GM23338 (cell line): ENCODE measurements around the gene NCKAP1. TPM values are rescaled to one million over a fixed set of nuclear protein-coding genes. Genes with fewer than 3 reads are reported as not detected.

Source experiments
- CREB1 ChIP-seq: fragments of 250-450 bp; sonication (Bioruptor Pico); IDR thresholded peaks from 2 replicates; pipeline ENCODE4 v1.5.0; 2020; ENCODE audit warnings: low read depth, mild to moderate bottlenecking, moderate library complexity
- EZH2 ChIP-seq: fragments of 200-600 bp; sonication (generic); IDR thresholded peaks from one replicate; pipeline ENCODE4 v1.8.0; 2017; ENCODE audit warnings: antibody characterized with exemption, mild to moderate bottlenecking, low read depth; ENCODE audit not compliant: unreplicated experiment
- JUNB ChIP-seq: IDR thresholded peaks from one replicate; pipeline ENCODE4 v1.6.1; 2016; ENCODE audit warnings: antibody characterized with exemption; ENCODE audit not compliant: unreplicated experiment
- NANOG ChIP-seq: IDR thresholded peaks from 2 replicates; pipeline ENCODE4 v1.6.1; 2016; ENCODE audit warnings: antibody characterized with exemption, borderline replicate concordance
- STAT1 ChIP-seq: IDR thresholded peaks from one replicate; pipeline ENCODE4 v1.6.1; 2016; ENCODE audit warnings: antibody characterized with exemption; ENCODE audit not compliant: unreplicated experiment
- ZNF114 ChIP-seq: fragments of 250-450 bp; sonication (Bioruptor Pico); IDR thresholded peaks from 2 replicates; pipeline ENCODE4 v1.5.0; 2020; ENCODE audit warnings: mild to moderate bottlenecking, moderate library complexity
- polyA plus RNA-seq: library from polyadenylated mRNA; unstranded; fragments of >200 nt; fragmentation: Nextera tagmentation; extraction: Ambion mirVana; gene quantifications from 2 replicates; pipeline ENCODE4 v1.2.1, GENCODE V29; 2016
- total RNA-seq: library from RNA; depleted of rRNA; stranded (reverse); fragments of >200 nt; shearing (Covaris generic); gene quantifications from 2 replicates; pipeline ENCODE4 v1.2.3, GENCODE V29; 2014
- TF ChIP-seq, protein P1 (sequence below): fragments of 250-450 bp; sonication (Bioruptor Pico); IDR thresholded peaks from 2 replicates; pipeline ENCODE4 v1.5.0; 2020; ENCODE audit warnings: mild to moderate bottlenecking, moderate library complexity
- TF ChIP-seq, protein P2 (sequence below): IDR thresholded peaks from 2 replicates; pipeline ENCODE4 v1.6.1; 2016; ENCODE audit warnings: antibody characterized with exemption
- TF ChIP-seq, protein P3 (sequence below), 2 experiments: fragments of 200-600 bp in 1 of 2; sonication (generic) in 1 of 2; conservative IDR thresholded peaks; 2 replicates each; pipeline versions ENCODE4 v1.5.1 to v1.6.1; 2016 to 2017; ENCODE audit warnings: antibody characterized with exemption in 2 of 2, low read depth in 2 of 2, mild to moderate bottlenecking in 2 of 2, moderate library complexity in 1 of 2

Gene NCKAP1
- total and polyA plus RNA-seq, 2 experiments from 2014 or later, result 53.8 to 157 TPM

DNA sequence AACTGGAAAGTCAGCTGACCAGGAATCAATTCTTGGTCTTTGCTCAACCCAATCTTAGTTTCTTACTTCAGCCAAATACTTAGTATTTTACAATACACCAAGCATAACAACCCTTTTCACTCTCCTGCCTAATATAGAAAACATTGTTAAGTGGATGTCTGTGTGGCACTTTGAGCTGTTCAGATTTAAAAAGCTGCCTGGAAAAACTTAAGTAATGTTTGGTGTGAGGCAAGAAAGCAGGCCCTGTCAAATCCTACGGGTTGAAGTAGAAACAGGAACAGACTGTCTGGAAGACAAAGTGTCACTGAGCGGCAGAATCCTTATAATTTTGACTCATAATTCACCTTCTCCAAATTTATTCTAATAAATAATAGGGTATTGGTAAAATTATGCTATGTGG lies 134.7 kb downstream of the NCKAP1 start (continued):
- TF ChIP-seq, protein P1, sequence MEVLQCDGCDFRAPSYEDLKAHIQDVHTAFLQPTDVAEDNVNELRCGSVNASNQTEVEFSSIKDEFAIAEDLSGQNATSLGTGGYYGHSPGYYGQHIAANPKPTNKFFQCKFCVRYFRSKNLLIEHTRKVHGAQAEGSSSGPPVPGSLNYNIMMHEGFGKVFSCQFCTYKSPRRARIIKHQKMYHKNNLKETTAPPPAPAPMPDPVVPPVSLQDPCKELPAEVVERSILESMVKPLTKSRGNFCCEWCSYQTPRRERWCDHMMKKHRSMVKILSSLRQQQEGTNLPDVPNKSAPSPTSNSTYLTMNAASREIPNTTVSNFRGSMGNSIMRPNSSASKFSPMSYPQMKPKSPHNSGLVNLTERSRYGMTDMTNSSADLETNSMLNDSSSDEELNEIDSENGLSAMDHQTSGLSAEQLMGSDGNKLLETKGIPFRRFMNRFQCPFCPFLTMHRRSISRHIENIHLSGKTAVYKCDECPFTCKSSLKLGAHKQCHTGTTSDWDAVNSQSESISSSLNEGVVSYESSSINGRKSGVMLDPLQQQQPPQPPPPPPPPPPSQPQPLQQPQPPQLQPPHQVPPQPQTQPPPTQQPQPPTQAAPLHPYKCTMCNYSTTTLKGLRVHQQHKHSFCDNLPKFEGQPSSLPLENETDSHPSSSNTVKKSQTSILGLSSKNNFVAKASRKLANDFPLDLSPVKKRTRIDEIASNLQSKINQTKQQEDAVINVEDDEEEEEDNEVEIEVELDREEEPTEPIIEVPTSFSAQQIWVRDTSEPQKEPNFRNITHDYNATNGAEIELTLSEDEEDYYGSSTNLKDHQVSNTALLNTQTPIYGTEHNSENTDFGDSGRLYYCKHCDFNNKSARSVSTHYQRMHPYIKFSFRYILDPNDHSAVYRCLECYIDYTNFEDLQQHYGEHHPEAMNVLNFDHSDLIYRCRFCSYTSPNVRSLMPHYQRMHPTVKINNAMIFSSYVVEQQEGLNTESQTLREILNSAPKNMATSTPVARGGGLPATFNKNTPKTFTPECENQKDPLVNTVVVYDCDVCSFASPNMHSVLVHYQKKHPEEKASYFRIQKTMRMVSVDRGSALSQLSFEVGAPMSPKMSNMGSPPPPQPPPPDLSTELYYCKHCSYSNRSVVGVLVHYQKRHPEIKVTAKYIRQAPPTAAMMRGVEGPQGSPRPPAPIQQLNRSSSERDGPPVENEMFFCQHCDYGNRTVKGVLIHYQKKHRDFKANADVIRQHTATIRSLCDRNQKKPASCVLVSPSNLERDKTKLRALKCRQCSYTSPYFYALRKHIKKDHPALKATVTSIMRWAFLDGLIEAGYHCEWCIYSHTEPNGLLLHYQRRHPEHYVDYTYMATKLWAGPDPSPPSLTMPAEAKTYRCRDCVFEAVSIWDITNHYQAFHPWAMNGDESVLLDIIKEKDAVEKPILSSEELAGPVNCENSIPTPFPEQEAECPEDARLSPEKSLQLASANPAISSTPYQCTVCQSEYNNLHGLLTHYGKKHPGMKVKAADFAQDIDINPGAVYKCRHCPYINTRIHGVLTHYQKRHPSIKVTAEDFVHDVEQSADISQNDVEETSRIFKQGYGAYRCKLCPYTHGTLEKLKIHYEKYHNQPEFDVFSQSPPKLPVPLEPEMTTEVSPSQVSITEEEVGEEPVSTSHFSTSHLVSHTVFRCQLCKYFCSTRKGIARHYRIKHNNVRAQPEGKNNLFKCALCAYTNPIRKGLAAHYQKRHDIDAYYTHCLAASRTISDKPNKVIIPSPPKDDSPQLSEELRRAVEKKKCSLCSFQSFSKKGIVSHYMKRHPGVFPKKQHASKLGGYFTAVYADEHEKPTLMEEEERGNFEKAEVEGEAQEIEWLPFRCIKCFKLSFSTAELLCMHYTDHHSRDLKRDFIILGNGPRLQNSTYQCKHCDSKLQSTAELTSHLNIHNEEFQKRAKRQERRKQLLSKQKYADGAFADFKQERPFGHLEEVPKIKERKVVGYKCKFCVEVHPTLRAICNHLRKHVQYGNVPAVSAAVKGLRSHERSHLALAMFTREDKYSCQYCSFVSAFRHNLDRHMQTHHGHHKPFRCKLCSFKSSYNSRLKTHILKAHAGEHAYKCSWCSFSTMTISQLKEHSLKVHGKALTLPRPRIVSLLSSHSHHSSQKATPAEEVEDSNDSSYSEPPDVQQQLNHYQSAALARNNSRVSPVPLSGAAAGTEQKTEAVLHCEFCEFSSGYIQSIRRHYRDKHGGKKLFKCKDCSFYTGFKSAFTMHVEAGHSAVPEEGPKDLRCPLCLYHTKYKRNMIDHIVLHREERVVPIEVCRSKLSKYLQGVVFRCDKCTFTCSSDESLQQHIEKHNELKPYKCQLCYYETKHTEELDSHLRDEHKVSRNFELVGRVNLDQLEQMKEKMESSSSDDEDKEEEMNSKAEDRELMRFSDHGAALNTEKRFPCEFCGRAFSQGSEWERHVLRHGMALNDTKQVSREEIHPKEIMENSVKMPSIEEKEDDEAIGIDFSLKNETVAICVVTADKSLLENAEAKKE, result no peak
- TF ChIP-seq, protein P2, sequence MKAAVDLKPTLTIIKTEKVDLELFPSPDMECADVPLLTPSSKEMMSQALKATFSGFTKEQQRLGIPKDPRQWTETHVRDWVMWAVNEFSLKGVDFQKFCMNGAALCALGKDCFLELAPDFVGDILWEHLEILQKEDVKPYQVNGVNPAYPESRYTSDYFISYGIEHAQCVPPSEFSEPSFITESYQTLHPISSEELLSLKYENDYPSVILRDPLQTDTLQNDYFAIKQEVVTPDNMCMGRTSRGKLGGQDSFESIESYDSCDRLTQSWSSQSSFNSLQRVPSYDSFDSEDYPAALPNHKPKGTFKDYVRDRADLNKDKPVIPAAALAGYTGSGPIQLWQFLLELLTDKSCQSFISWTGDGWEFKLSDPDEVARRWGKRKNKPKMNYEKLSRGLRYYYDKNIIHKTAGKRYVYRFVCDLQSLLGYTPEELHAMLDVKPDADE, result no peak
- TF ChIP-seq, protein P3, sequence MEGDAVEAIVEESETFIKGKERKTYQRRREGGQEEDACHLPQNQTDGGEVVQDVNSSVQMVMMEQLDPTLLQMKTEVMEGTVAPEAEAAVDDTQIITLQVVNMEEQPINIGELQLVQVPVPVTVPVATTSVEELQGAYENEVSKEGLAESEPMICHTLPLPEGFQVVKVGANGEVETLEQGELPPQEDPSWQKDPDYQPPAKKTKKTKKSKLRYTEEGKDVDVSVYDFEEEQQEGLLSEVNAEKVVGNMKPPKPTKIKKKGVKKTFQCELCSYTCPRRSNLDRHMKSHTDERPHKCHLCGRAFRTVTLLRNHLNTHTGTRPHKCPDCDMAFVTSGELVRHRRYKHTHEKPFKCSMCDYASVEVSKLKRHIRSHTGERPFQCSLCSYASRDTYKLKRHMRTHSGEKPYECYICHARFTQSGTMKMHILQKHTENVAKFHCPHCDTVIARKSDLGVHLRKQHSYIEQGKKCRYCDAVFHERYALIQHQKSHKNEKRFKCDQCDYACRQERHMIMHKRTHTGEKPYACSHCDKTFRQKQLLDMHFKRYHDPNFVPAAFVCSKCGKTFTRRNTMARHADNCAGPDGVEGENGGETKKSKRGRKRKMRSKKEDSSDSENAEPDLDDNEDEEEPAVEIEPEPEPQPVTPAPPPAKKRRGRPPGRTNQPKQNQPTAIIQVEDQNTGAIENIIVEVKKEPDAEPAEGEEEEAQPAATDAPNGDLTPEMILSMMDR (conservative IDR thresholded peaks at IDR 0.05; ENCODE audit: low read depth in 2 of 2), result no peak
- TF ChIP-seq STAT1, result no peak
- no peak for TF ChIP-seq CREB1 (CRISPR knock-in tag)
- no peak for TF ChIP-seq ZNF114 (CRISPR knock-in tag)
- TF ChIP-seq JUNB, result no peak
- TF ChIP-seq EZH2, result no peak
- no peak for TF ChIP-seq NANOG
